IMR-90 (cell line): ENCODE data around the gene HTR2B. TPM values are rescaled to one million over a fixed set of nuclear protein-coding genes. Genes with fewer than 3 reads are reported as not detected.

Experiments used
- FOS ChIP-seq: fragments of 150-350 bp; IDR thresholded peaks from 2 replicates; pipeline ENCODE4 v1.6.1; 2016; ENCODE audit warnings: low read depth, low read length
- MAZ ChIP-seq: IDR thresholded peaks from 2 replicates; pipeline ENCODE4 v1.6.1; 2012; ENCODE audit warnings: low read depth, mild to moderate bottlenecking, low read length, improper control_type of control experiment, moderate library complexity, borderline replicate concordance
- NFE2L2 ChIP-seq: fragments of 150-350 bp; IDR thresholded peaks from 2 replicates; pipeline ENCODE4 v1.6.1; 2016; ENCODE audit warnings: low read depth, mild to moderate bottlenecking, low read length
- polyA plus RNA-seq, 3 experiments: library from polyadenylated mRNA; depleted of rRNA; stranded (reverse); fragments of >200 nt; gene quantifications; 2 replicates each; pipeline ENCODE4 v1.2.3, GENCODE V29; 2012; ENCODE audit warnings: low replicate concordance in 1 of 3
- total RNA-seq: library from RNA; depleted of rRNA; stranded (reverse); fragments of >200 nt; gene quantifications from 2 replicates; pipeline ENCODE4 v1.2.3, GENCODE V29; 2012
- TF ChIP-seq, protein P1 (sequence below): conservative IDR thresholded peaks from 2 replicates; pipeline ENCODE4 v1.5.1; 2012; ENCODE audit warnings: mild to moderate bottlenecking, low read depth, low read length, improper control_type of control experiment

Gene HTR2B
- total and polyA plus RNA-seq, 2 of the 4 experiments (the other 2 are of a cell fraction): 0.26 to 0.72 TPM

DNA sequence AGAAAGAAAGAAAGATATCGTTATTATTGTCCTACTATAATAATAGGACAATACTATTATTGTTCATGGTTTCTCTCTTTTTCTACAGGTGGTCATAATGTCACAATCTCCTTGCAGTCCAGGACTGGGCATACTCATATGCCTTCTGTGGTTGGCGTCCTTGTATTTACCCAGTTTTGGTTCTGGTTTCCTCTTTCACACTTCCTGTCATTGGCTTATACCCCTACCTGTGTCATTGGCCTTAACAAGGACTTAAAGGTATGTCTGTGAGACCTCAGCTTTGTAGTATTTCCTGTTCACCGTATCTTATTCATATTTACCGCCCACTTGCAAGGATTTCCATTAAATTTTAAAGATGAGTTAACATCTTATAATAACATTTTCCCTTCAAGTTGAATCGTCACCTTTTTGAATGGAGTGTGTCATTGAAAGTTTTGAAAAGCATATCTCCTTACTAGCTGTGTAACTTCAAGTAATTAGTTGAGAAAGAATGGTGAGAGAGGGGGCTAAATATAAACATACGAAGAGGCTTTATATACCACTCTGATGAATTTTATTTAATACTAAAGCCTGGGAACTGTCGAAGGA lies 36.5 kb upstream of the HTR2B start (continued):
- TF ChIP-seq, protein P1, sequence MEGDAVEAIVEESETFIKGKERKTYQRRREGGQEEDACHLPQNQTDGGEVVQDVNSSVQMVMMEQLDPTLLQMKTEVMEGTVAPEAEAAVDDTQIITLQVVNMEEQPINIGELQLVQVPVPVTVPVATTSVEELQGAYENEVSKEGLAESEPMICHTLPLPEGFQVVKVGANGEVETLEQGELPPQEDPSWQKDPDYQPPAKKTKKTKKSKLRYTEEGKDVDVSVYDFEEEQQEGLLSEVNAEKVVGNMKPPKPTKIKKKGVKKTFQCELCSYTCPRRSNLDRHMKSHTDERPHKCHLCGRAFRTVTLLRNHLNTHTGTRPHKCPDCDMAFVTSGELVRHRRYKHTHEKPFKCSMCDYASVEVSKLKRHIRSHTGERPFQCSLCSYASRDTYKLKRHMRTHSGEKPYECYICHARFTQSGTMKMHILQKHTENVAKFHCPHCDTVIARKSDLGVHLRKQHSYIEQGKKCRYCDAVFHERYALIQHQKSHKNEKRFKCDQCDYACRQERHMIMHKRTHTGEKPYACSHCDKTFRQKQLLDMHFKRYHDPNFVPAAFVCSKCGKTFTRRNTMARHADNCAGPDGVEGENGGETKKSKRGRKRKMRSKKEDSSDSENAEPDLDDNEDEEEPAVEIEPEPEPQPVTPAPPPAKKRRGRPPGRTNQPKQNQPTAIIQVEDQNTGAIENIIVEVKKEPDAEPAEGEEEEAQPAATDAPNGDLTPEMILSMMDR: no peak
- TF ChIP-seq MAZ (no peak), FOS (no peak), NFE2L2 (no peak)
